Smooth muscle cell (in vitro differentiated cells): Measurements from ENCODE around the gene UVRAG. TPM values are rescaled to one million over a fixed set of nuclear protein-coding genes. Genes with fewer than 3 reads are reported as not detected.

Experiments
- DNase-seq: peaks from one replicate; lab custom pipeline; 2025; ENCODE audit not compliant: unreplicated experiment; lab: John Stamatoyannopoulos, UW
- H2AFZ ChIP-seq: fragments of 200-600 bp; sonication (generic); 2 replicates; pipeline ENCODE4 v1.6.0; 2016; ENCODE audit warnings: antibody characterized with exemption, low read depth, mild to moderate bottlenecking
- H3F3A ChIP-seq: fragments of 200-600 bp; sonication (generic); 2 replicates; pipeline ENCODE4 v1.6.0; 2017; ENCODE audit warnings: antibody characterized with exemption, low read depth
- H3K27ac ChIP-seq: fragments of 200-600 bp; sonication (generic); 2 replicates; pipeline ENCODE4 v1.5.1; 2016; ENCODE audit warnings: low read depth, mild to moderate bottlenecking
- H3K27me3 ChIP-seq: fragments of 200-600 bp; sonication (generic); 2 replicates; pipeline ENCODE4 v1.6.1; 2016; ENCODE audit warnings: low read depth, mild to moderate bottlenecking
- H3K36me3 ChIP-seq: fragments of 200-600 bp; sonication (generic); 2 replicates; pipeline ENCODE4 v1.5.1; 2016; ENCODE audit warnings: low read depth
- H3K4me1 ChIP-seq: fragments of 200-600 bp; sonication (generic); 2 replicates; pipeline ENCODE4 v1.5.1; 2016; ENCODE audit warnings: low read depth
- H3K4me2 ChIP-seq: fragments of 200-600 bp; sonication (generic); 2 replicates; pipeline ENCODE4 v1.6.0; 2016; ENCODE audit warnings: mild to moderate bottlenecking
- H3K4me3 ChIP-seq: fragments of 200-600 bp; sonication (generic); 2 replicates; pipeline ENCODE4 v1.5.1; 2016; ENCODE audit warnings: mild to moderate bottlenecking
- H3K79me2 ChIP-seq: fragments of 200-600 bp; sonication (generic); 2 replicates; pipeline ENCODE4 v1.6.0; 2016; ENCODE audit warnings: low read depth, mild to moderate bottlenecking
- H3K9ac ChIP-seq: fragments of 200-600 bp; sonication (generic); 2 replicates; pipeline ENCODE4 v1.6.0; 2016; ENCODE audit warnings: low read depth
- H3K9me3 ChIP-seq: fragments of 200-600 bp; sonication (generic); replicated peaks from 2 replicates; pipeline ENCODE4 v1.5.1; 2016; ENCODE audit warnings: low read depth
- H4K20me1 ChIP-seq: fragments of 200-600 bp; sonication (generic); 2 replicates; pipeline ENCODE4 v1.6.0; 2016; ENCODE audit warnings: low read depth
- WGBS: methylation state at CpG from one replicate; pipeline ENCODE4 v1.1.7; 2016; ENCODE audit warnings: low lambda C conversion rate; 5-methylcytosine and 5-hydroxymethylcytosine counted together
- polyA plus RNA-seq: library from polyadenylated mRNA; unstranded; fragments of >200 nt; fragmentation: Nextera tagmentation; extraction: Ambion mirVana; gene quantifications from 2 replicates; pipeline ENCODE4 v1.2.1, GENCODE V29; 2016
- total RNA-seq: library from RNA; depleted of rRNA; stranded (reverse); fragments of >200 nt; gene quantifications from 2 replicates; pipeline ENCODE4 v1.2.3, GENCODE V29; 2014
- TF ChIP-seq, protein P1 (sequence below): fragments of 200-600 bp; sonication (generic); IDR thresholded peaks from 2 replicates; pipeline ENCODE4 v1.5.1; 2017; ENCODE audit warnings: borderline replicate concordance, mild to moderate bottlenecking, antibody characterized with exemption; ENCODE audit not compliant: insufficient read depth, poor library complexity, severe bottlenecking

Gene UVRAG
- total and polyA plus RNA-seq, 2 experiments from 2014 or later = 12.9 to 20.2 TPM

DNA sequence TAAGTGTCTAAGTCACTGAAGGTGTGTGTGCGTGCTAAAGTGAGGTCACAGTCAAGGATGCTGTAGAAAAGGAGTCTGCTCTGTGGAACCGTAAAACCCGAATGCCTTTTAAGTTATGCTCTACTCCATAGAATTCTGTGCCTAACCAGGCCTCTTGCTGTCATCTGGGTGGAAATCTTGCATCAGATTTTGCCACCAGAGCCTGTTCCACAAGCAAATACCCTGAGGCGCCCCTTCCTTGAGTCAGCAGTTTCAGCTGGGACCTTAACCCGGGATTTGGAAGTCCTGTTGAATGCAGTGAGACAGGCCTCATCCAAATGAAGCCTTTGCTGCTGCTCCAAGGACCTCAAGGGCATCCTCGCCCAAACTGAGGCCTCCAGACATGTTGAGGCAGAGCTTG is 281.5 kb downstream of the UVRAG start:
- Histone ChIP-seq H3K9me3 (no peaks in the 10 kb centered on the region), H3K9ac (no peak overlapping the region), H3K27me3 (no peaks in the 10 kb centered on the region), H3K4me3 (no peak overlapping the region), H3F3A (no peaks in the 10 kb centered on the region), H3K4me1 (peaks cover 3% of the 10 kb centered on the region), H2AFZ (no peak overlapping the region), H3K79me2 (no peaks in the 10 kb centered on the region), H3K27ac (peak overlapping the region; percentile 86), H3K4me2 (peak overlapping the region; percentile 64), H3K36me3 (no peaks in the 10 kb centered on the region), H4K20me1 (peaks cover 8% of the 10 kb centered on the region)
- WGBS = 40% methylated on average over 6 of the region's 6 CpGs
- TF ChIP-seq, protein P1, sequence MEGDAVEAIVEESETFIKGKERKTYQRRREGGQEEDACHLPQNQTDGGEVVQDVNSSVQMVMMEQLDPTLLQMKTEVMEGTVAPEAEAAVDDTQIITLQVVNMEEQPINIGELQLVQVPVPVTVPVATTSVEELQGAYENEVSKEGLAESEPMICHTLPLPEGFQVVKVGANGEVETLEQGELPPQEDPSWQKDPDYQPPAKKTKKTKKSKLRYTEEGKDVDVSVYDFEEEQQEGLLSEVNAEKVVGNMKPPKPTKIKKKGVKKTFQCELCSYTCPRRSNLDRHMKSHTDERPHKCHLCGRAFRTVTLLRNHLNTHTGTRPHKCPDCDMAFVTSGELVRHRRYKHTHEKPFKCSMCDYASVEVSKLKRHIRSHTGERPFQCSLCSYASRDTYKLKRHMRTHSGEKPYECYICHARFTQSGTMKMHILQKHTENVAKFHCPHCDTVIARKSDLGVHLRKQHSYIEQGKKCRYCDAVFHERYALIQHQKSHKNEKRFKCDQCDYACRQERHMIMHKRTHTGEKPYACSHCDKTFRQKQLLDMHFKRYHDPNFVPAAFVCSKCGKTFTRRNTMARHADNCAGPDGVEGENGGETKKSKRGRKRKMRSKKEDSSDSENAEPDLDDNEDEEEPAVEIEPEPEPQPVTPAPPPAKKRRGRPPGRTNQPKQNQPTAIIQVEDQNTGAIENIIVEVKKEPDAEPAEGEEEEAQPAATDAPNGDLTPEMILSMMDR = no peak
- no peak for DNase-seq

- Histone ChIP-seq H3K36me3 (no peaks in the 10 kb centered on the region), H3K27me3 (no peaks in the 10 kb centered on the region), H3K9me3 (no peaks in the 10 kb centered on the region), H3K9ac (no peak overlapping the region), H3K79me2 (no peaks in the 10 kb centered on the region), H3F3A (no peaks in the 10 kb centered on the region), H3K4me2 (no peak overlapping the region), H3K27ac (no peak overlapping the region), H4K20me1 (peaks cover 18% of the 10 kb centered on the region), H3K4me3 (no peak overlapping the region), H2AFZ (no peak overlapping the region), H3K4me1 (no peaks in the 10 kb centered on the region)
- no peak for DNase-seq
- 28% methylated on average over 1 of the region's 1 CpG for WGBS
- TF ChIP-seq, protein P1 = no peak
Measured at GRCh38 chr11:76102802-76103201, 287.8 kb downstream of the UVRAG start.

DNA sequence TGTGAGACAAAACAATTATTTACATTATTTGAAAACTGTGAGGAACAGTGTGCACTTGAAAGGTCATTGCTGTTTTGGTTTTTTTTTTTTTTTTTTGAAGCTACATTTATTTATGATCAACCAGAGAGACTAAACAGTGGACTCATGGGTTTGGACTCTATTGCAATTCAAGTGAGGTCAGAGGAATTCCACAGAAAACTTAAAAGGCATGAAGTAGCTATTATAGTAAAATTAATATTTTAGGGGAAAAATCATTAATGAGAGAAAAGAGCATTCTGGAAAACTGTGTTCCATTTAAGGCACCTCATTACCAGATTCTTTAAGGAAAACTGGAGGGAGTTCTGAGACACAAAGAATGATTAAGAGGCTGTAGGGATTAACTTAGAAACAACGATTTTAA is 288.4 kb downstream of the UVRAG start:
- H3K79me2 ChIP-seq = no peaks in the 10 kb centered on the region
- no peaks in the 10 kb centered on the region for H3K36me3 ChIP-seq
- no peak for DNase-seq
- H3K4me1 ChIP-seq = no peaks in the 10 kb centered on the region
- H3K9me3 ChIP-seq = no peaks in the 10 kb centered on the region
- 26% methylated on average over 1 of the region's 1 CpG for WGBS
- H3F3A ChIP-seq = no peaks in the 10 kb centered on the region
- peaks cover 18% of the 10 kb centered on the region for H4K20me1 ChIP-seq
- TF ChIP-seq, protein P1 = no peak
- H3K4me2 ChIP-seq = peak overlapping the region; percentile 37
- H3K9ac ChIP-seq = no peak overlapping the region
- H2AFZ ChIP-seq = no peak overlapping the region
- no peak overlapping the region for H3K27ac ChIP-seq
- no peak overlapping the region for H3K4me3 ChIP-seq
- H3K27me3 ChIP-seq = no peaks in the 10 kb centered on the region

DNA sequence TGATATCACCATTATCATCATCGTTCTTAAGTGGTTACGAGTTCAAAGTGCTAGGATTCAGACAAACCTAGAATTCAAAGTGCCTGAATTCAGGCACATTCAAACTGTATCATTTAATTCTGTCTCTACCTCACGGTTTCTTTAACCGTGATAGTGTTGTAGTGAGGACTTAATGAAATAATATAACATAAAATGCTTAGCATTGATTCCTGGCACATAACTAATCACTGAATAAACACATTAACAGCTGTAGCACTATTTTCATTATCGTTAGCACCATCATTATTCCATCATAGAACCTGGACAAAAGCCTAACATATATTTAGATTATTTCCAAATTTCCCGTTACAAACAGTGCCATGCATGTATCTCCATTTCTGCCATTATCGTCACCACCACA is 289.3 kb downstream of the UVRAG start:
- H3K79me2 ChIP-seq = no peaks in the 10 kb centered on the region

More for the DNA sequence above, 289.3 kb downstream of the UVRAG start:
- no peak overlapping the region for H3K4me3 ChIP-seq
- TF ChIP-seq, protein P1 = no peak
- no peaks in the 10 kb centered on the region for H3F3A ChIP-seq
- WGBS = 96% methylated on average over 7 of the region's 7 CpGs
- no peaks in the 10 kb centered on the region for H3K4me1 ChIP-seq
- H3K9me3 ChIP-seq = no peaks in the 10 kb centered on the region
- H3K9ac ChIP-seq = no peak overlapping the region
- no peaks in the 10 kb centered on the region for H3K27me3 ChIP-seq
- peaks cover 20% of the 10 kb centered on the region for H4K20me1 ChIP-seq
- H3K36me3 ChIP-seq = no peaks in the 10 kb centered on the region
- no peak for DNase-seq
- H3K4me2 ChIP-seq = no peak overlapping the region
- H3K27ac ChIP-seq = no peak overlapping the region
- H2AFZ ChIP-seq = no peak overlapping the region
